Activated CD8-positive, alpha-beta T cell treated with anti-CD3 and anti-CD28 coated beads for 36 hours (primary cell): ENCODE measurements around the gene ZNF580. TPM values are rescaled to one million over a fixed set of nuclear protein-coding genes. Genes with fewer than 3 reads are reported as not detected.

Experiments
- ATAC-seq: fragments of 200-7000 bp; cut with Tn5 transposase; one replicate; pipeline ENCODE4 v1.10.0; 2021; ENCODE audit warnings: mild to moderate bottlenecking, moderate library complexity
- CTCF ChIA-PET: fragments of 350-600 bp; sonication (Branson Sonifier 250); formaldehyde crosslinking; loops from one replicate; lab custom pipeline; 2021; ENCODE audit warnings: antibody characterized with exemption; lab: Charles Lee
- POLR2A ChIA-PET: fragments of 350-600 bp; sonication (Branson Sonifier 250); formaldehyde crosslinking; loops from one replicate; lab custom pipeline; 2021; ENCODE audit warnings: antibody characterized with exemption; lab: Charles Lee
- DNase-seq: peaks from one replicate; pipeline ENCODE4 v3.0.0-alpha.2; 2020
- H3K27ac Mint-ChIP-seq: one replicate; pipeline ENCODE4 v1.8.0; 2021; ENCODE audit warnings: mild to moderate bottlenecking, mixed read lengths
- H3K27me3 Mint-ChIP-seq: one replicate; pipeline ENCODE4 v1.8.0; 2021; ENCODE audit warnings: mixed read lengths
- H3K36me3 Mint-ChIP-seq: one replicate; pipeline ENCODE4 v1.8.0; 2021; ENCODE audit warnings: low read depth, mixed read lengths
- H3K4me1 Mint-ChIP-seq: one replicate; pipeline ENCODE4 v1.8.0; 2021; ENCODE audit warnings: low read depth, mixed read lengths
- H3K4me3 Mint-ChIP-seq: one replicate; pipeline ENCODE4 v1.8.0; 2021; ENCODE audit warnings: mild to moderate bottlenecking, moderate library complexity, mixed read lengths
- H3K9me3 Mint-ChIP-seq: one replicate; pipeline ENCODE4 v1.8.0; 2021; ENCODE audit warnings: mixed read lengths
- CTCF ChIP-seq: fragments of 200-600 bp; IDR thresholded peaks from one replicate; pipeline ENCODE4 v1.8.0; 2022; ENCODE audit warnings: antibody characterized with exemption, mild to moderate bottlenecking
- intact Hi-C: fragments of 100-400 bp; cut with micrococcal nuclease; formaldehyde crosslinking; loops from one replicate; pipeline ENCODE4 v1.10.0; 2022
- total RNA-seq, 2 experiments: library from RNA; stranded (reverse); gene quantifications; one replicate each; pipeline ENCODE4 v1.2.3, GENCODE V29; 2021

ZNF580 gene
- total RNA-seq, 2 experiments from 2014 or later, result 24.8 to 26.2 TPM

DNA sequence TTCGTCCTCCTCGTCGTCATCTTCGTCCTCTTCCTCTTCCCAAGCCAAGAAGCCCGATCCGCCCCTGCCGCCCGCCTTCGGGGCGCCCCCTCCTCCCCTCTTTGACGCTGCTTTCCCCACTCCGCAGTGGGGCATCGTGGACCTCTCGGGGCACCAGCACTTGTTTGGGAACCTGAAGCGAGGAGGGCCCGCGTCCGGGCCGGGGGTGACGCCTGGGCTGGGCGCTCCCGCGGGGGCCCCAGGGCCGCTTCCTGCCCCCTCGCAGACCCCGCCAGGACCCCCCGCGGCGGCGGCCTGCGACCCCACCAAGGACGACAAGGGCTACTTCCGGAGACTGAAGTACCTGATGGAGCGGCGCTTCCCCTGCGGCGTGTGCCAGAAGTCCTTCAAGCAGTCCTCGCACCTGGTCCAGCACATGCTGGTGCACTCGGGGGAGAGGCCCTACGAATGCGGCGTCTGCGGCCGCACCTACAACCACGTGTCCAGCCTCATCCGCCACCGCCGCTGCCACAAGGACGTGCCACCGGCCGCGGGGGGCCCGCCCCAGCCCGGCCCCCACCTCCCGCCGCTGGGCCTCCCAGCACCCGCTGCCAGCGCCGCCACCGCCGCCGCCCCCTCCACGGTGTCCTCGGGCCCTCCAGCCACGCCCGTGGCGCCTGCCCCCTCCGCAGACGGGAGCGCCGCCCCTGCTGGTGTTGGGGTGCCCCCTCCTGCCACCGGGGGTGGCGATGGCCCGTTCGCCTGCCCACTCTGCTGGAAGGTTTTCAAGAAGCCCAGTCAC, 26.7 kb upstream of the ZNF580 start:
- CTCF ChIA-PET, result no interaction called here
- no peak for ATAC-seq
- peaks cover 40% of the 10 kb centered on the region for H3K36me3 Mint-ChIP-seq
- POLR2A ChIA-PET, result no interaction called here
- TF ChIP-seq CTCF, result no peak
- H3K27me3 Mint-ChIP-seq, result no peaks in the 10 kb centered on the region
- intact Hi-C loops, result no loop called here
- H3K4me3 Mint-ChIP-seq, result no peak overlapping the region
- no peaks in the 10 kb centered on the region for H3K9me3 Mint-ChIP-seq
- H3K4me1 Mint-ChIP-seq, result peaks cover 26% of the 10 kb centered on the region
- H3K27ac Mint-ChIP-seq, result no peak overlapping the region
- DNase-seq, result no peak

DNA sequence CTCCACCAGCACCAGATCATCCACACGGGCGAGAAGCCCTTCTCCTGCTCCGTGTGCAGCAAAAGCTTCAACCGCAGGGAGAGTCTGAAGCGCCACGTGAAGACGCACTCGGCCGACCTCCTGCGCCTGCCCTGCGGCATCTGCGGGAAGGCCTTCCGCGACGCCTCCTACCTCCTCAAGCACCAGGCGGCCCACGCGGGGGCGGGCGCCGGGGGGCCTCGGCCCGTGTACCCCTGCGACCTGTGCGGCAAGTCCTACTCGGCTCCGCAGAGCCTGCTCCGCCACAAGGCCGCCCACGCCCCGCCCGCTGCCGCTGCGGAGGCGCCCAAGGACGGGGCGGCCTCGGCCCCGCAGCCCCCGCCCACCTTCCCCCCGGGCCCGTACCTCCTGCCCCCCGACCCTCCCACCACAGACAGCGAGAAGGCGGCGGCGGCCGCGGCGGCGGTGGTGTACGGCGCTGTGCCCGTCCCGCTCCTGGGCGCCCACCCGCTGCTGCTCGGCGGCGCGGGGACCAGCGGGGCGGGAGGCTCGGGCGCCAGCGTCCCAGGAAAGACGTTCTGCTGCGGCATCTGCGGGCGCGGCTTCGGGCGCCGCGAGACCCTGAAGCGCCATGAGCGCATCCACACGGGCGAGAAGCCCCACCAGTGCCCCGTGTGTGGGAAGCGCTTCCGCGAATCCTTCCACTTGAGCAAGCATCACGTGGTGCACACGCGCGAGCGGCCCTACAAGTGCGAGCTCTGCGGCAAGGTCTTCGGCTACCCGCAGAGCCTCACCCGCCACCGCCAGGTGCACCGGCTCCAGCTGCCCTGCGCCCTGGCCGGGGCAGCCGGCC, 25.9 kb upstream of the ZNF580 start:
- intact Hi-C loops, result no loop called here
- ATAC-seq, result no peak
- DNase-seq, result no peak
- H3K36me3 Mint-ChIP-seq, result peaks cover 40% of the 10 kb centered on the region
- H3K4me3 Mint-ChIP-seq, result no peak overlapping the region
- CTCF ChIA-PET, result no interaction called here
- no peak for TF ChIP-seq CTCF
- no peaks in the 10 kb centered on the region for H3K27me3 Mint-ChIP-seq
- H3K9me3 Mint-ChIP-seq, result no peaks in the 10 kb centered on the region
- no peak overlapping the region for H3K27ac Mint-ChIP-seq
- H3K4me1 Mint-ChIP-seq, result peaks cover 28% of the 10 kb centered on the region
- POLR2A ChIA-PET, result interaction anchor here (1.3 kb wide), 1 partner anchor 8 kb away, joined by 5 read pairs; no protein-coding TSS in a partner anchor

- Mint-ChIP-seq H3K27ac (no peak overlapping the region), H3K4me1 (peaks cover 32% of the 10 kb centered on the region), H3K4me3 (no peak overlapping the region), H3K27me3 (no peaks in the 10 kb centered on the region), H3K36me3 (peaks cover 42% of the 10 kb centered on the region), H3K9me3 (no peaks in the 10 kb centered on the region)
- CTCF ChIA-PET, result interaction anchor here (3.0 kb wide), 1 partner anchor 9 kb away, joined by 15 read pairs; the partner anchor contains the start of gene ZNF865
- POLR2A ChIA-PET, result interaction anchor here (1.3 kb wide), 1 partner anchor 9 kb away, joined by 5 read pairs; no protein-coding TSS in a partner anchor
- intact Hi-C loops, result no loop called here
- no peak for TF ChIP-seq CTCF
- DNase-seq, result no peak
- no peak for ATAC-seq
These were observed 25.0 kb upstream of the ZNF580 start for GRCh38 chr19:55615543-55616394.

- Mint-ChIP-seq H3K36me3 (peaks cover 42% of the 10 kb centered on the region), H3K27me3 (no peaks in the 10 kb centered on the region), H3K9me3 (no peaks in the 10 kb centered on the region), H3K27ac (no peak overlapping the region), H3K4me1 (peaks cover 34% of the 10 kb centered on the region), H3K4me3 (no peak overlapping the region)
- TF ChIP-seq CTCF, result no peak
- ATAC-seq, result no peak
- intact Hi-C loops, result no loop called here
- ChIA-PET CTCF (interaction anchor here (3.0 kb wide), 1 partner anchor 10 kb away, joined by 15 read pairs; the partner anchor contains the start of gene ZNF865), POLR2A (interaction anchor here (1.3 kb wide), 1 partner anchor 10 kb away, joined by 5 read pairs; no protein-coding TSS in a partner anchor)
- DNase-seq, result no peak
These were observed 24.4 kb upstream of the ZNF580 start for GRCh38 chr19:55616395-55616875.
